Amygdala (tissue), 56 donors: ENCODE measurements around the gene ARHGAP18.

Experiments used
- DNase-seq, 56 donors: peaks; one replicate each; lab custom pipeline; 2025; lab: John Stamatoyannopoulos, UW

The ARHGAP18 gene

DNA sequence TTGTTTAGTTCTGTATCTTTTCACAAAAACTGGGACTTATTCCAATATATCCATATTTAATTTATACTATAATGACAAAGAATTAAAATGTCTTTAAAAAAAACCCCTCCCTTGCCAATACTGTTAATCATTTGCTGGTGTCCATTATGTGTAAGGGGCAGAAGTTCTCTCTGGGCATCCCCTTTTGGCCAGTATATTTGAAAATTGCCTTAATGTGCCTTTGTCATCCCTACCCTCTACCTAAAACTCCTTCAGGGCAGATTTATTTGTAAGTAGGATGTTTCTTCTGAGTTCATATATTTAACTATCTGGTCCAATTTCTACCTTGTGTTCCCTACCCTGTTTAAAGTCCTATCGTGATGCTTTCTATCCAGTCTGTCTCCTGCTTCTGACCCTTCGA lies 62.9 kb downstream of the ARHGAP18 start:
- DNase-seq = no peak

DNA sequence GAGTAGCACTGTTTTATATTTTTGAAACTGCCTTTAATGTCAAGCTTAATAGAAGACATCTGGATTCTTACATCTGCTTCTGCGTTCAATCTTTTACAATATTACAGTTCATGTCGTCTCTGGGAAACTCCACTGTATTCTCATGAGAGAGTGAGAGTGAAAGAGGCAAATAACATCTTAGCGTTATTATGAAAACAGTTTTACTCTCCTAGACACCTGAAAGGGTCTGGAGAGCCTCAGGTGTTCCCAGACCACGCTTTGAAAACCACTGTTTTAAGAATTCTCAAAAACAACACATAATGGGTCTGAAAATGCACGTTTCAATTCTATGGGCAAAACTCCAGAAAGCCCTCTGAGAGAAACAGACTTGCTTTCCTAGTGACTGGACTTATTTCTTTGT lies 63.3 kb downstream of the ARHGAP18 start:
- no peak for DNase-seq

- DNase-seq = no peak
These were observed 64.0 kb downstream of the ARHGAP18 start for GRCh38 chr6:129645830-129646579.

- no peak for DNase-seq
These were observed 64.7 kb downstream of the ARHGAP18 start for GRCh38 chr6:129645106-129645829.

DNA sequence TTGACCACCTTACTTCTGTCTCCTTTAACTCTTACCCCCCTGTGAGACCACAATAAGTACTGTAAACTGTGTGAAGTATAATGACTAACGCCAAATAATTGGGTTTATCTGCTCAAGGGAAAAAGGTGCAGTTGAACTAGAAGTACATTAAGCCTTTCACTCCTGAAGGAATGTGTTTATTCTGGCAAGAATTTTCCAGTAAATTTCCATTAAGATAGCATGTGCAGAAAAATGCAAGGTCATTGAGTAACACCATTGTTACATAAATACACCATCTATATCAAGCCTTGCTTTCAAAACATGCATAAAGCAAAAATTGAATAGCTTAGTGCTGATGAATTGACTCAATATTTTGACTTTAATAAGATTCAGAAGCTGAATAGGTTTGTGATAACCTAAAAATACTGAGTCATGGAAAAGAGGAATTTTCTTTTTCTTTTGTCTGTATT lies 65.4 kb downstream of the ARHGAP18 start:
- no peak for DNase-seq

- no peak for DNase-seq
These were observed 66.0 kb downstream of the ARHGAP18 start for GRCh38 chr6:129643968-129644367.

DNA sequence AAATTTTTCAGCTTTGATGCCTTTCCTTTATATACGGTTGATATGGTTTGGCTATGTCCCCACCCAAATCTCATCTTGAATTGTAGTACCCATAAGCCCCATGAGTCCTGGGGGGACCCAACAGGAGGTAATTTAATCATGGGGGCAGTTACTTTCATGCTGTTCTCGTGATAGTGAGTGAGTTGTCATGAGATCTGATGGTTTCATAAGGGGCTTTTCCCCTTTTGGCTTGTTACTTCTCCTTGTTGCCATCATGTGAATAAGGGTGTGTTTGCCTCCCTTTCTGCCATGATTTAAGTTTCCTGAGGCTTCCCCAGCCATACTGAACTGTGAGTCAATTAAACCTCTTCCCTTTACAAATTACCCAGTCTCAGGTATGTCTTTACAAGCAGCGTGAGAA lies 66.8 kb downstream of the ARHGAP18 start:
- DNase-seq = no peak

DNA sequence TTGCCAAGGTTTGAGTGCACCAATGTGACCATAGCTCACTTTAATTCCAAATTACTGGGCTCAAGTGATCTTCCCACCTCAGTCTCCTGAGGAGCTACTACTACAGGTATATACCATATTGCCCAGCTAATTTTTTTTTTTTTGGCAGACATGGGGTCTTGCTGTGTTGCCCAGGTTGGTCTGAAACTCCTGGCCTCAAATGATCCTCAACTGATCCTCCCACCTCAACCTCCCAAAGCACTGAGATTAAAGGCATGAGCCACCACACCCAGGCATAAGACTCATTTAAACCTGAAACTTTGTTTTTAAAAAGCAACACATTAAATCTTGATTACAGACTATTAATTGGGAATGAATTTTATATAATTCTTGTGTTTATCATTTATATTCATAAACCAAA lies 67.7 kb downstream of the ARHGAP18 start:
- DNase-seq = no peak

DNA sequence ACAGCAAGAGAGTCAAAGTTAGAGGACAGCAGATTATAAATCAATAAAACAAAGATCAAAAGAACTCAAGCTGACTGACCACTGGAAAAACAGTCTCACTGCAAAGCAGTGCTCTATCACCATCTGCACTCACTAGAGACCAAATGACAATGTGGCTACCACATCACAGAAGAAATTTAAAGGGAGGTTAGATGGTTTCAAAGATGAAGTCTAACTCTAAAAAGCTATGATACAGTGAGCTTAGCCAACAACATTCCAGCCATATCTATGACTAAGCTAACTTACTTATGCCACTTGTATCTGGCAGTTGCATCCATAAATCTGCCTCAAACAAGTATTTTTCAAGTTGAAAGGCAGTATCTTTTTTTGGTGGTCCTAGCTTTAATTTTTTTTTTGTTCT lies 68.6 kb downstream of the ARHGAP18 start:
- DNase-seq = no peak

DNA sequence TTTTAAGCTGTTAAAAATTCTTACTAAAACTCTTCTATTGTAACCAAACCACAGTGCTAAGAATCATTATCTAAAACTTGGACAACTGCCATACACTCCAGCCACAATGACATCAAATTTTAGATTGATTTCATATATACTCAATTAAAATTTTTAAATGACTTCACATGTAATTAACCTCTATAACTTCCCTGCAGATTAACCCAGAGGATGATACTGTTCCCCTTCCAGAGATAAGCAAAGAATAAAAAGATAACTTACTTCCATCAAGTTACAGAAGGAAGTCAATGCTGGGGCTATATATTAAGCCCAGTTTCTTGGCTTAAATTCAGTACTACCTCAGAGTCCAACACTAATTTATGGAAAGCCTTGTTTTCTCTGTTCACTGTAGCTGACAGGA lies 71.3 kb downstream of the ARHGAP18 start:
- no peak for DNase-seq

- DNase-seq = no peak
These were observed 71.8 kb downstream of the ARHGAP18 start for GRCh38 chr6:129638055-129638684.

DNA sequence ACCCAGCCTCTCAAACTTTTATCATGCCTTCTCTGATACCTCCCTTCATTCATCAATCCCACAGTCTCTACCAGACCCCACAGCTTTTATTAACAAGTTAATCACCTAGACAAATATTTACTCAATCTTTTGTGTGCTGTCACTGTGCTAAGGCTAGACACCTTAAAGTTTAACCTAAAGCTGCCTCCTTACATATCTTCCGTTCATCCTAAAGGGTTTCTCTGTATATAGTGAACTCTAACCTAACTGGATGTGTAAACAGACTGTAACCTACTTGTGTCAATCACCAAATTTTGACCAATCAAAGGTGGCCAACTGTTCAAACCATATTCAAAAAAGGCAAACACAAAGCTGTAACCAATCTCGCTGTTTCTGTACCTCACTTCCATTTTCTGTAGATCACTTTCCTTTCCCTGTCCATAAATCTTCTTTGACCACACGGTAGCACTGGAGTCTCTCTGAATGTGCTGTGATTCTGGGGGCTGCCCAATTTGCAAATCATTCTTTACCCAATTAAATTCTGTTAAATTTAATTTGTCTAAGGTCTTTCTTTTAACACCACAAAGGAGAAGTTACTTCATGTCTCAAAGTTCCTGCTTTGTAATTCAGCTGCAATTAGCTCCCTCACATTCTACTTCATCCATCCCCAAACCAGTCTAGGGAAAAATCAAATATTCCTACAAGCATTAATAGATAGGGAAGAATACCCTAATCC lies 72.5 kb downstream of the ARHGAP18 start:
- DNase-seq = no peak

DNA sequence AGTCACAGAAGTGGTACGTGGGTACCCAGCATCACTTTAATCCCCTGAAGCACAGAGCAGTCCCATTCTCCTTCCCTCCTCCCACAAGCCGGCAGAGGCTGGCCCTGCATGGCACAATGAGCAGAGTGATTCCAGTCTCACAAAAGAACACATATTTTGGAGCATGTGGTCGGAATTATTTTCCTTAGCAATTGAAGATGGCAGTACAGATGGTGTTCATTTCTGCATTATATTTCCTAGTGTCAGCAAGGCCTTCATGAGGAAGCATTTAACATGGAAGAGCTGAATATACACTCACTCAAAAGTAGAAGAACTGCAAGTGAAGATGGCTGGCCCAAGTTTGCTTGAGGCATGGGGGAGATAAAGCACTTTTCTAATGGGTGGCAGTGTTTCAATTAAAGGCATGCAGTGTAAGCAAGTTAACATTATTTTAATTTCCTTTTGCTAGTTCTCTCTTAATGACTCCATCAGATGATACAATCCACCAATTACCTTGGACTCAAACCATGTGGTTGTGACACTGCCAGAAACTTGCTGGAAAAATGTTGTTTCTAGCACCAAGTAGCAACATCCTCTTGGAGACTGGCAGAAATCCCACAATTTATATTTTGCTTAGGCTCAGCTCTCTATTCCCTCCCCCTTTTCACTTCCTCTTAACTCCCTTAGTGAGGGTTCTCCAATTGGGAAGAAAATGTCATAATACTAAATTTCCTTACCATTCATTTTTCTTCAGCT lies 74.4 kb downstream of the ARHGAP18 start:
- DNase-seq = no peak

GRCh38 chr6:129634411-129635230 lies 75.4 kb downstream of the ARHGAP18 start:
- DNase-seq = no peak

- DNase-seq = no peak
These were observed 76.4 kb downstream of the ARHGAP18 start for GRCh38 chr6:129633529-129633928.

DNA sequence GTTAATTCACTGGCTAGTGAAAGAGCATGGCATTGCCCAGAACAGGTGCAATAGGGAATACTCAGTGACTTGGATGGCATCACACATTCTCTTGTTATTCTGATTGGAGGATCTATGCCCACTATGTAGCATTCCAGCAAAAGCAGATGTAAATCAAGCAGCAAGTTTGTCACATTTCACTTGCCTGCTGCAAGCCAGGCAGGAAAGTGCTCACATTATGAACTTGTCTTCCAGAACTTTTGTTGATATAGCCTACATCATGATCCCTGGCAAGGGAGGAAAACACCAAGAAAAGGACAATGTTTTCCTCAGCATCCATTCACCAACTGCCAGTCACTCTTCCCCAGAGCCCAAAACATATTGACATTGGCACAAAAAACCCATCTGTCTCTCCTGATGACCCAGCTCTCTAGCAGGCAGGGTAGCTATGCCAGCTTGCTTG lies 77.8 kb downstream of the ARHGAP18 start:
- DNase-seq = no peak

- no peak for DNase-seq
These were observed 78.9 kb downstream of the ARHGAP18 start for GRCh38 chr6:129631070-129631469.

GRCh38 chr6:129630596-129630995 lies 79.4 kb downstream of the ARHGAP18 start:
- no peak for DNase-seq

DNA sequence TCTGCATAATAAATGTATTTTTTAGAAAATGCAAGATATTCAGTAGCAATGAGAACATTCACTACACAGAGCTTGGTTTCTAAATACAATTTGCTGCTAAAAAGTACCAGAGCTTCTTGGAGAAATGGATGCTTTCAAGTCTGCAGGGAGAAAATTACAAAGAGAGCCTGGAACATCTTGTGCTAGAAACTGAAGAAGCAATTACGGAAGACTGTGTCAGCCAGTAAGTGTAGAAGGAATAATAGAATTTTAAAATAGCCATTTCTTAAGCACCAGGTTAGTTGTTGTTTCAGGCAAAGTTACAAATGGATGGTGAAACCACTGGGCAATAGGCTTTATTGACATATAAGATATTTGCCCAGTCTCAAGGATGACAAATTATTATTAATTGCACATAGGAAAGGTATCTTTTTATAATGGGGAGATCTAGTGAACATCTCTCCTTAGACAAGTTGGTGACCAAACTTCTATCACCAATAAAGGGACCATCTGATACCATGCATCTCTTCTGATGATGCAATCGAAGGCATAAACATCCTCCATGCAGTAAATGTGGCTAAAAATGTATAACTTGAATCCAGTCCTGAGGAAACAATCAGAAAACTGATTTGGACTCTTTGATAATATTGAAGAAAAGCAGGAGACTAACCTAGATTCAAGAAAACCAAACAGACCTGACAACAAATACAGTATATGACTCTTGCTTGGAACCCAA lies 81.7 kb downstream of the ARHGAP18 start:
- DNase-seq = no peak
